Spleen (tissue), 11 donors: ENCODE data around the gene SYNM. TPM values are rescaled to one million over a fixed set of nuclear protein-coding genes. Genes with fewer than 3 reads are reported as not detected.

Experiments used
- DNase-seq: peaks from one replicate; pipeline ENCODE4 v3.0.0-alpha.2; 2020
- H3K27ac ChIP-seq, 8 donors: fragments of 200-600 bp; sonication (generic) in 7 of 8; 1 replicate in 4 of 8; 2 replicates in 4 of 8; pipeline versions ENCODE4 v1.5.0 to v1.8.0; 2016 to 2021; ENCODE audit warnings: inconsistent platforms in 4 of 8, mild to moderate bottlenecking in 4 of 8, moderate library complexity in 1 of 8
- H3K27me3 ChIP-seq, 7 donors: fragments of 200-600 bp; sonication (generic) in 6 of 7; replicated peaks in 1 of 7; 1 replicate in 4 of 7; 2 replicates in 3 of 7; pipeline versions ENCODE4 v1.5.0 to v1.8.0; 2016 to 2021; ENCODE audit warnings: inconsistent platforms in 3 of 7, mild to moderate bottlenecking in 1 of 7
- H3K36me3 ChIP-seq, 6 donors: fragments of 200-600 bp; sonication (generic) in 5 of 6; 1 replicate in 4 of 6; 2 replicates in 2 of 6; pipeline versions ENCODE4 v1.5.0 to v1.8.0; 2016 to 2021; ENCODE audit warnings: inconsistent platforms in 2 of 6
- H3K4me1 ChIP-seq, 6 donors: fragments of 200-600 bp; sonication (generic) in 5 of 6; 1 replicate in 3 of 6; 2 replicates in 3 of 6; pipeline versions ENCODE4 v1.5.0 to v1.8.0; 2016 to 2021; ENCODE audit warnings: inconsistent platforms in 3 of 6
- H3K4me3 ChIP-seq, 8 donors: fragments of 200-600 bp; sonication (generic) in 7 of 8; 1 replicate in 4 of 8; 2 replicates in 4 of 8; pipeline versions ENCODE4 v1.5.0 to v1.8.0; 2016 to 2021; ENCODE audit warnings: inconsistent platforms in 4 of 8, mild to moderate bottlenecking in 4 of 8, moderate library complexity in 2 of 8
- H3K9me3 ChIP-seq, 8 donors: fragments of 200-600 bp; sonication (generic) in 7 of 8; 1 replicate in 4 of 8; 2 replicates in 4 of 8; pipeline versions ENCODE4 v1.5.0 to v1.8.0; 2016 to 2021; ENCODE audit warnings: inconsistent platforms in 4 of 8
- CTCF ChIP-seq, 11 experiments: fragments of 200-600 bp in 7 of 11; fragments of 450-650 bp in 4 of 11; sonication (generic) in 4 of 11; IDR thresholded peaks in 8 of 11; conservative IDR thresholded peaks in 3 of 11; 1 replicate in 7 of 11; 2 replicates in 4 of 11; pipeline versions ENCODE4 v1.4.0 to v1.8.0; 2016 to 2021; ENCODE audit warnings: antibody characterized with exemption in 11 of 11, inconsistent platforms in 4 of 11, mild to moderate bottlenecking in 1 of 11
- POLR2A ChIP-seq, 3 donors: fragments of 450-650 bp; IDR thresholded peaks; one replicate each; pipeline ENCODE4 v1.5.1; 2017; ENCODE audit warnings: antibody characterized with exemption in 3 of 3, mild to moderate bottlenecking in 1 of 3
- POLR2AphosphoS5 ChIP-seq, 3 donors: sonication (generic); formaldehyde crosslinking; IDR thresholded peaks; one replicate each; pipeline ENCODE4 v1.5.1; 2017; ENCODE audit warnings: antibody characterized with exemption in 3 of 3
- WGBS, 5 donors: extraction: QIAGEN DNeasy Blood & Tissue Kit in 3 of 5; methylation state at CpG; one replicate each; pipeline versions ENCODE4 v1.1.5 to v1.1.7; 2013 to 2018; 5-methylcytosine and 5-hydroxymethylcytosine counted together
- intact Hi-C: fragments of 100-400 bp; cut with DNase I; formaldehyde crosslinking; loops from one replicate; pipeline ENCODE4 v1.15.0; 2023; ENCODE audit warnings: low total_unique reads
- polyA plus RNA-seq, 3 donors: library from polyadenylated mRNA; stranded (reverse); fragments of 200-250 nt; gene quantifications; one replicate each; pipeline ENCODE4 v1.2.1, GENCODE V29; 2013
- total RNA-seq, 7 donors: library from RNA; depleted of rRNA in 3 of 7; stranded (reverse); fragments of >200 nt in 3 of 7; fragmentation: NEBNext Ultra II Directional in 4 of 7; extraction: Animal tissue kit (Norgen Biotek cat#: 25700) in 4 of 7; gene quantifications; one replicate each; pipeline versions ENCODE4 v1.1.0 to v1.2.1, GENCODE V29; 2016 to 2021
- donor health status: healthy with polysubstance abuse.
- donor health status: DM: no; HTN: no; CAD: no; lungs with moderate emphysema.
- donor health status: DM: no; HTN: no; CAD: no.
- donor health status: Bipolar disorder and iron deficiency.
- donor health status: healthy.
- donor health status: DM: no; HTN: no; CAD: no.
- donor health status: DM: yes; HTN: yes; CAD: no.

The SYNM gene
- total and polyA plus RNA-seq, 10 donors, result 3.3 to 10.7 (median 4.1) TPM

GRCh38 chr15:99096173-99096893, 8.5 kb upstream of the SYNM start:
- Histone ChIP-seq H3K9me3 (no peaks in the 10 kb centered on the region), H3K4me3 (no peak overlapping the region), H3K27ac (no peak overlapping the region), H3K4me1 (peaks cover 3 to 11% (median 9%) of the 10 kb centered on the region in 6 donors), H3K27me3 (peaks cover 0 to 41% (median 21%) of the 10 kb centered on the region in 7 donors), H3K36me3 (no peaks in the 10 kb centered on the region)
- DNase-seq, result no peak
- 91 to 97% (median 93%) methylated on average over 11 of the region's 11 CpGs for WGBS, 5 donors
- no peak for TF ChIP-seq POLR2A (IDR thresholded peaks at IDR 0.05)
- no peak for TF ChIP-seq CTCF (IDR thresholded peaks at IDR 0.05 in 8 of 11, conservative IDR thresholded peaks at IDR 0.05 in 3 of 11)
- TF ChIP-seq POLR2AphosphoS5 (IDR thresholded peaks at IDR 0.05), result no peak
- intact Hi-C loops, result no loop called here

- Histone ChIP-seq H3K4me1 (peaks cover 3 to 11% (median 9%) of the 10 kb centered on the region in 6 donors), H3K27ac (no peak overlapping the region), H3K4me3 (no peak overlapping the region), H3K27me3 (peaks cover 0 to 48% (median 26%) of the 10 kb centered on the region in 7 donors), H3K36me3 (no peaks in the 10 kb centered on the region), H3K9me3 (no peaks in the 10 kb centered on the region)
- intact Hi-C loops, result no loop called here
- no peak for DNase-seq
- WGBS, 5 donors, result 87 to 96% (median 90%) methylated on average over 9 to 11 of the region's 11 CpGs
- TF ChIP-seq CTCF (IDR thresholded peaks at IDR 0.05 in 8 of 11, conservative IDR thresholded peaks at IDR 0.05 in 3 of 11), result no peak
- no peak for TF ChIP-seq POLR2A (IDR thresholded peaks at IDR 0.05)
- no peak for TF ChIP-seq POLR2AphosphoS5 (IDR thresholded peaks at IDR 0.05)
Measured at GRCh38 chr15:99096894-99097426, 7.9 kb upstream of the SYNM start.

- TF ChIP-seq POLR2AphosphoS5 (IDR thresholded peaks at IDR 0.05) (no peak), POLR2A (IDR thresholded peaks at IDR 0.05) (no peak), CTCF (IDR thresholded peaks at IDR 0.05 in 8 of 11, conservative IDR thresholded peaks at IDR 0.05 in 3 of 11) (no peak)
- WGBS, 5 donors, result 74 to 86% (median 78%) methylated on average over 14 of the region's 14 CpGs
- intact Hi-C loops, result no loop called here
- Histone ChIP-seq H3K27ac (no peak overlapping the region), H3K9me3 (no peaks in the 10 kb centered on the region), H3K4me1 (peaks cover 3 to 11% (median 9%) of the 10 kb centered on the region in 6 donors), H3K27me3 (peaks cover 0 to 55% (median 33%) of the 10 kb centered on the region in 7 donors), H3K36me3 (no peaks in the 10 kb centered on the region), H3K4me3 (no peak overlapping the region)
- no peak for DNase-seq
Measured at GRCh38 chr15:99097441-99098410, 7.2 kb upstream of the SYNM start.
